A673 (cell line): Measurements from ENCODE around the gene ELF1. TPM values are rescaled to one million over a fixed set of nuclear protein-coding genes. Genes with fewer than 3 reads are reported as not detected.

ENCODE experiments used
- BruUV-seq: library from RNA; stranded (reverse); fragments of 400-500 nt; replicated peaks from 2 replicates; lab custom pipeline; 2021; lab: Mats Ljungman, UMichigan
- CTCF ChIA-PET: fragments of 300-600 bp; sonication (Branson Sonifier 250); formaldehyde crosslinking; loops from one replicate; lab custom pipeline; 2022; ENCODE audit warnings: antibody characterized with exemption; lab: Charles Lee
- POLR2A ChIA-PET: fragments of 300-600 bp; sonication (Branson Sonifier 250); formaldehyde crosslinking; loops from one replicate; lab custom pipeline; 2022; ENCODE audit warnings: antibody characterized with exemption; ENCODE audit not compliant: low non-redundant PET; lab: Charles Lee
- DNase-seq: peaks from one replicate; pipeline ENCODE4 v3.0.0-alpha.2; 2015; ENCODE audit warnings: low spot score
- H3K27ac ChIP-seq: fragments of 200-600 bp; sonication (generic); 2 replicates; pipeline ENCODE4 v1.5.1; 2016; ENCODE audit warnings: mixed run types, low read depth, mild to moderate bottlenecking, mixed read lengths, antibody characterized with exemption, low read length; ENCODE audit not compliant: poor library complexity, severe bottlenecking
- H3K27me3 ChIP-seq: fragments of 200-600 bp; sonication (generic); replicated peaks from 2 replicates; pipeline ENCODE4 v1.6.1; 2017; ENCODE audit warnings: mixed run types, low read depth, mild to moderate bottlenecking, mixed read lengths, antibody characterized with exemption, low read length; ENCODE audit not compliant: insufficient read depth, poor library complexity
- H3K36me3 ChIP-seq: fragments of 200-600 bp; sonication (generic); 2 replicates; pipeline ENCODE4 v1.6.1; 2016; ENCODE audit warnings: mixed run types, mild to moderate bottlenecking, mixed read lengths, antibody characterized with exemption, low read length; ENCODE audit not compliant: insufficient read depth, poor library complexity, severe bottlenecking
- H3K4me1 ChIP-seq: fragments of 200-600 bp; sonication (generic); 2 replicates; pipeline ENCODE4 v1.6.1; 2017; ENCODE audit warnings: mixed run types, mild to moderate bottlenecking, mixed read lengths, antibody characterized with exemption, low read length; ENCODE audit not compliant: insufficient read depth, poor library complexity, severe bottlenecking
- H3K4me3 ChIP-seq: fragments of 200-600 bp; sonication (generic); 2 replicates; pipeline ENCODE4 v1.5.1; 2016; ENCODE audit warnings: low read depth, mixed run types, mild to moderate bottlenecking, mixed read lengths, low read length; ENCODE audit not compliant: poor library complexity, severe bottlenecking
- H3K9me3 ChIP-seq: fragments of 200-600 bp; sonication (generic); 2 replicates; pipeline ENCODE4 v1.6.1; 2016; ENCODE audit warnings: mixed run types, low read depth, mild to moderate bottlenecking, mixed read lengths, antibody characterized with exemption, low read length; ENCODE audit not compliant: poor library complexity, severe bottlenecking
- CTCF ChIP-seq: fragments of 300-800, 200-600 bp; sonication (generic); conservative IDR thresholded peaks from 2 replicates; pipeline ENCODE4 v1.5.1; 2017; ENCODE audit warnings: low read depth, mild to moderate bottlenecking, antibody characterized with exemption, low read length, moderate library complexity, mixed read lengths
- EZH2 ChIP-seq: fragments of 200-600 bp; sonication (generic); IDR thresholded peaks from 2 replicates; pipeline ENCODE4 v1.6.1; 2017; ENCODE audit warnings: borderline replicate concordance, low read depth, mild to moderate bottlenecking, mixed read lengths, antibody characterized with exemption, low read length; ENCODE audit not compliant: poor library complexity, severe bottlenecking
- intact Hi-C: fragments of 100-400 bp; cut with micrococcal nuclease; formaldehyde crosslinking; loops from one replicate; pipeline ENCODE4 v1.10.0; 2022; ENCODE audit not compliant: unreplicated experiment
- total RNA-seq: library from RNA; stranded (reverse); gene quantifications from 2 replicates; pipeline ENCODE4 v1.2.3, GENCODE V29; 2021

Gene ELF1
- total RNA-seq, 1 experiment from 2014 or later = 31.5 TPM

- no peak overlapping the region for H3K4me3 ChIP-seq
- CTCF ChIA-PET = no interaction called here
- H3K27ac ChIP-seq = no peak overlapping the region
- no peaks in the 10 kb centered on the region for H3K9me3 ChIP-seq
- DNase-seq = no peak
- no peaks in the 10 kb centered on the region for H3K27me3 ChIP-seq
- peaks cover 10% of the 10 kb centered on the region for H3K4me1 ChIP-seq
- no TSS peak for BruUV-seq
- TF ChIP-seq CTCF = no peak
- intact Hi-C loops = no loop called here
- POLR2A ChIA-PET = interaction anchor here (0.6 kb wide), 1 partner anchor 179 kb away, joined by 3 read pairs; no protein-coding TSS in a partner anchor
- no peaks in the 10 kb centered on the region for H3K36me3 ChIP-seq
Observed at GRCh38 chr13:41007744-41008128, 11.4 kb downstream of the ELF1 start.

- H3K27me3 ChIP-seq = no peaks in the 10 kb centered on the region
- CTCF ChIA-PET = no interaction called here
- DNase-seq = no peak
- no peak overlapping the region for H3K27ac ChIP-seq
- H3K4me1 ChIP-seq = peaks cover 10% of the 10 kb centered on the region
- no peaks in the 10 kb centered on the region for H3K9me3 ChIP-seq
- H3K36me3 ChIP-seq = no peaks in the 10 kb centered on the region
- POLR2A ChIA-PET = interaction anchor here (0.6 kb wide), 1 partner anchor 178 kb away, joined by 3 read pairs; no protein-coding TSS in a partner anchor
- H3K4me3 ChIP-seq = no peak overlapping the region
- no TSS peak for BruUV-seq
- intact Hi-C loops = no loop called here
- TF ChIP-seq EZH2 = no peak
- TF ChIP-seq CTCF = no peak
Observed at GRCh38 chr13:41006978-41007743, 12.0 kb downstream of the ELF1 start.

GRCh38 chr13:41006306-41006705 is 12.8 kb downstream of the ELF1 start:
- Histone ChIP-seq H3K9me3 (no peaks in the 10 kb centered on the region), H3K27me3 (no peaks in the 10 kb centered on the region), H3K4me3 (no peak overlapping the region), H3K4me1 (peaks cover 10% of the 10 kb centered on the region), H3K36me3 (no peaks in the 10 kb centered on the region), H3K27ac (no peak overlapping the region)
- no TSS peak for BruUV-seq
- ChIA-PET POLR2A (no interaction called here), CTCF (no interaction called here)
- intact Hi-C loops = no loop called here
- no peak for TF ChIP-seq CTCF
- no peak for TF ChIP-seq EZH2
- DNase-seq = no peak
